CD4-positive, alpha-beta T cell (primary cell): ENCODE results near the gene RAB23. TPM values are rescaled to one million over a fixed set of nuclear protein-coding genes. Genes with fewer than 3 reads are reported as not detected.
A peak's percentile ranks its signal among the peaks of the same experiment; 100 is the strongest.

Source experiments
- ATAC-seq: fragments of 200-7000 bp; cut with Tn5 transposase; one replicate; pipeline ENCODE4 v1.10.0; 2022; ENCODE audit warnings: mild to moderate bottlenecking; ENCODE audit not compliant: poor library complexity
- CTCF ChIA-PET: fragments of 350-600 bp; sonication (Branson Sonifier 250); formaldehyde crosslinking; loops from one replicate; lab custom pipeline; 2021; ENCODE audit warnings: antibody characterized with exemption, inconsistent platforms; lab: Charles Lee
- POLR2A ChIA-PET: fragments of 350-600 bp; sonication (Branson Sonifier 250); formaldehyde crosslinking; loops from one replicate; lab custom pipeline; 2021; ENCODE audit warnings: antibody characterized with exemption, inconsistent platforms; lab: Charles Lee
- DNase-seq, 14 experiments: peaks; one replicate each; pipeline ENCODE4 v3.0.0-alpha.2; 2013 to 2020; ENCODE audit warnings: mixed read lengths in 2 of 14
- H3K27ac ChIP-seq, 2 donors: one replicate each; pipeline versions ENCODE4 v1.5.1 to v1.7.0; 2013; ENCODE audit warnings: low read length in 2 of 2, low read depth in 1 of 2, mild to moderate bottlenecking in 1 of 2
- H3K27me3 ChIP-seq, 2 experiments: 1 replicate in 1 of 2; 2 replicates in 1 of 2; pipeline versions ENCODE4 v1.6.1 to v1.7.0; 2013; ENCODE audit warnings: low read length in 2 of 2, control low read depth in 1 of 2, mild to moderate bottlenecking in 1 of 2, moderate library complexity in 1 of 2; ENCODE audit not compliant: insufficient read depth in 2 of 2, control insufficient read depth in 1 of 2
- H3K36me3 ChIP-seq: one replicate; pipeline ENCODE4 v1.6.1; 2013; ENCODE audit warnings: low read length, control low read depth; ENCODE audit not compliant: insufficient read depth
- H3K4me1 ChIP-seq: one replicate; pipeline ENCODE4 v1.6.1; 2013; ENCODE audit warnings: low read length, control low read depth; ENCODE audit not compliant: insufficient read depth
- H3K4me3 ChIP-seq: one replicate; pipeline ENCODE4 v1.5.1; 2013; ENCODE audit warnings: mild to moderate bottlenecking, low read length, moderate library complexity
- H3K9me3 ChIP-seq, 2 experiments: 1 replicate in 1 of 2; 2 replicates in 1 of 2; pipeline versions ENCODE4 v1.6.1 to v1.7.0; 2013; ENCODE audit warnings: low read length in 2 of 2, mild to moderate bottlenecking in 2 of 2, control low read depth in 1 of 2, moderate library complexity in 1 of 2; ENCODE audit not compliant: control insufficient read depth in 1 of 2, insufficient read depth in 1 of 2
- H3K27ac Mint-ChIP-seq: one replicate; pipeline ENCODE4 v1.8.0; 2020; ENCODE audit warnings: mixed read lengths
- H3K27me3 Mint-ChIP-seq: one replicate; pipeline ENCODE4 v1.8.0; 2021; ENCODE audit warnings: mixed read lengths
- H3K36me3 Mint-ChIP-seq: one replicate; pipeline ENCODE4 v1.8.0; 2021; ENCODE audit warnings: low read depth, mixed read lengths
- H3K4me1 Mint-ChIP-seq: one replicate; pipeline ENCODE4 v1.8.0; 2021; ENCODE audit warnings: low read depth, mixed read lengths
- H3K4me3 Mint-ChIP-seq: one replicate; pipeline ENCODE4 v1.8.0; 2020; ENCODE audit warnings: mild to moderate bottlenecking, mixed read lengths
- H3K9me3 Mint-ChIP-seq: one replicate; pipeline ENCODE4 v1.8.0; 2020; ENCODE audit warnings: mixed read lengths
- intact Hi-C, 2 experiments: fragments of 100-400 bp; cut with DNase I in 1 of 2; cut with micrococcal nuclease in 1 of 2; formaldehyde crosslinking; loops; one replicate each; pipeline versions ENCODE4 v1.15.1 to v1.9.0; 2023 to 2025; cut with DNase I, micrococcal nuclease
- total RNA-seq, 174 experiments: library from RNA in 2 of 174; stranded (reverse) in 2 of 174; gene quantifications; one replicate each; pipeline ENCODE4 v1.2.3 and lab custom pipeline; 2021 to 2026
- TF ChIP-seq, protein P1 (sequence below): fragments of 200-600 bp; IDR thresholded peaks from one replicate; pipeline ENCODE4 v1.8.0; 2022; ENCODE audit warnings: antibody characterized with exemption, mild to moderate bottlenecking

RAB23 gene
- total RNA-seq, 2 experiments from 2014 or later: 0.45 to 0.49 TPM

DNA sequence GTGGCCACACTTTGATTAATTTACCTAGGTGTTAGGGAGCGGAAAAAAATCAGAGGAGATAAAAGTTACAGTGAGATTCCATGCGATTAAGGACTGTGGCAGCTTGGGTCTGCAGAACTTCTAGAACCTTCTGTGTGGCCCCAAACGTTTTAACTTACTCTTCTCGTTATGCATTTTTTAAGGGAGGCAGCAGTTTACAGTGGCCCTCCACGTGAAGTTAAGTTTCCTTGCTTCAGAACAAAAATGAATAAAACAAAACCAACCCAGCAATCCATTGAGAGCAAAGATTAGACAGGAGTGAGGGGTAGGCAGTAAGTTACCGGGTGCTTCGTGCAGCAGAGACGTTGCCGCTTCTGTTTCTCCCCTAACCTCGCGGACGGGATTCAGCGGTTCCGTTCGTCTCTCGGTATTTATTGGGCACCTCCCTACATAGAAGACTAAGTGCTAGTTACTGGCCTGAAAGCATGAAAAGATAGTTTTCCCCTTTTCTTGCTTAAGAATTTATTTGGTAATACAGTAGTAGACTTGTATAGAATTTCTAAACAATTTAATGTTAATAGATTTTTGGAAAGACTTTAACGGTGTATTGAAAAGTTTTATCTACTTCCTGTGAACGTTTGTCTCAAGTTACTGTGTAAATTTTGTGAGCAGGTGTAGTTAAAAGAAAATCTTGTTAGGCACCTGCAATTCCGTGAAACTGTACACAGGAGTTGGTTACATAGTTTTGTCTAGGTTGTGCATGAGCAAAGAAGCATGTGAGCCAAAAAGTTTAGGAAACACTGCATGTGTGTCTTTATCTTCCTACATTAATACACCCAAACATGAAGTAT, 48.8 kb downstream of the RAB23 start:
- Mint-ChIP-seq H3K4me3 (peak overlapping the region; percentile 89), H3K27me3 (no peaks in the 10 kb centered on the region), H3K36me3 (peaks cover 14% of the 10 kb centered on the region), H3K4me1 (peaks cover 46% of the 10 kb centered on the region), H3K27ac (peak overlapping the region; percentile 83), H3K9me3 (no peaks in the 10 kb centered on the region)
- H3K4me3 ChIP-seq: peak overlapping the region; percentile 69
- TF ChIP-seq, protein P1, sequence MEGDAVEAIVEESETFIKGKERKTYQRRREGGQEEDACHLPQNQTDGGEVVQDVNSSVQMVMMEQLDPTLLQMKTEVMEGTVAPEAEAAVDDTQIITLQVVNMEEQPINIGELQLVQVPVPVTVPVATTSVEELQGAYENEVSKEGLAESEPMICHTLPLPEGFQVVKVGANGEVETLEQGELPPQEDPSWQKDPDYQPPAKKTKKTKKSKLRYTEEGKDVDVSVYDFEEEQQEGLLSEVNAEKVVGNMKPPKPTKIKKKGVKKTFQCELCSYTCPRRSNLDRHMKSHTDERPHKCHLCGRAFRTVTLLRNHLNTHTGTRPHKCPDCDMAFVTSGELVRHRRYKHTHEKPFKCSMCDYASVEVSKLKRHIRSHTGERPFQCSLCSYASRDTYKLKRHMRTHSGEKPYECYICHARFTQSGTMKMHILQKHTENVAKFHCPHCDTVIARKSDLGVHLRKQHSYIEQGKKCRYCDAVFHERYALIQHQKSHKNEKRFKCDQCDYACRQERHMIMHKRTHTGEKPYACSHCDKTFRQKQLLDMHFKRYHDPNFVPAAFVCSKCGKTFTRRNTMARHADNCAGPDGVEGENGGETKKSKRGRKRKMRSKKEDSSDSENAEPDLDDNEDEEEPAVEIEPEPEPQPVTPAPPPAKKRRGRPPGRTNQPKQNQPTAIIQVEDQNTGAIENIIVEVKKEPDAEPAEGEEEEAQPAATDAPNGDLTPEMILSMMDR: no peak
- H3K36me3 ChIP-seq: no peaks in the 10 kb centered on the region
- peak; percentile 26 for ATAC-seq
- no peaks in the 10 kb centered on the region for H3K27me3 ChIP-seq
- ChIA-PET CTCF (no interaction called here), POLR2A (interaction anchor here (0.6 to 2.5 kb wide), 6 partner anchors 11 to 144 kb away, joined by 3 to 17 read pairs (median 8); partner anchors contain the start of genes PRIM2, RAB23 and ZNF451)
- intact Hi-C loops: loop anchor here (2.0 to 5.0 kb wide), 2 partner anchors 50 to 144 kb away; partner anchors contain the start of genes PRIM2 (in 2 of the 2) and RAB23 (in 1 of the 2)
- peaks cover 17% of the 10 kb centered on the region for H3K4me1 ChIP-seq
- peak overlapping the region; percentile 31 to 79 for H3K27ac ChIP-seq
- DNase-seq: peak in 11 of 14 experiments; percentile 7 to 54 (median 13)
- no peaks in the 10 kb centered on the region for H3K9me3 ChIP-seq

DNA sequence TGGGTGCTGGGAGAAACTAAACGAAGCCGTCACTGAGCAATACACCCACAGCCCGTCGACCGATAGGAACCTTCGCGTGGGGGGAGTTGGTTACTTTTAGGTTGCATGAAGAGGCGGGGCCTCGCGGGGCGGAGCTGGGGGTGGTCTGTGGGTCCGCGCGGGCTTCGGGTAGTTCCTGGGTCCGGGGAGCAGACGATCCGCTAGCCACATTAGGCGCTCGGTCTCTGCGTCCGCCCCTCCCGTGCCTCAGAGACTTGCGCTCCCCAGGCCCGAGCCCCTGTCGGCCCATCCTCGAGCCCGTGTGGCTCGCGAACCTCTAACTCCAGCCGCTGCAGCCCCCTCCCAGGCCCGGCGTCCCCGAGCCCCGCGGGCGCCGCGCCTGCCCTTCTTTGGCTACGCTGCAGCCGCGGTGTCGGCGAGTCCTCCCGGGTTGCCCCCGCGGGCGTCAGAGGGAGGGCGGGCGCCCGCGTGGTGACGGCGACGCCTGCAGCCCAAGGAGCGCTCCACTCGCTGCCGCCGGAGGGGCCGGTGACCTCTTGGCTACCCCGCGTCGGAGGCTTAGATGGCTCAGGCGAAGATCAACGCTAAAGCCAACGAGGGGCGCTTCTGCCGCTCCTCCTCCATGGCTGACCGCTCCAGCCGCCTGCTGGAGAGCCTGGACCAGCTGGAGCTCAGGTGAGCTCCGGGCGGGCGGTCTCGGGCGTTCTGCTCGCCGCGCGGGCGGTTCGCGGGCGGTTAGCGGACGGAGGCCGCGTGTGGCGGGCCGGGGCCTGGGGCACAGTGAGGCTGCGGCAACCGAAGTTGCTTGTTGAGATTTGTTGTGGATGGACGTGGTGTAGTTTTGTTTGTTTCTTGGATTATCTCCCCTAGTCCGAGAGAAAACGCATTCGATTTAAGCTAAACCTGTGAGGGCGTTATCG, 49.7 kb downstream of the RAB23 start, which contains the start of gene BAG2:
TSS of gene BAG2 (plus strand) at position 191 of the 920 bp plus-strand sequence. CDS start at position 563, 372 bp downstream.
- Histone ChIP-seq H3K4me3 (peak within 1 kb of the TSS; percentile 69), H3K27me3 (no peaks in the 10 kb centered on the region), H3K36me3 (no peaks in the 10 kb centered on the region), H3K27ac (peak within 1 kb of the TSS; percentile 75 to 79), H3K4me1 (peaks cover 17% of the 10 kb centered on the region), H3K9me3 (no peaks in the 10 kb centered on the region)
- CTCF ChIA-PET: interaction anchor here (0.7 kb wide), 1 partner anchor 9 kb away, joined by 3 read pairs; no protein-coding TSS in a partner anchor
- POLR2A ChIA-PET: interaction anchor here (0.6 to 2.5 kb wide), 8 partner anchors 9 to 145 kb away, joined by 3 to 17 read pairs (median 4); partner anchors contain the start of genes PRIM2, RAB23 and ZNF451
- ATAC-seq (peak; percentile 85), DNase-seq (peak; percentile 71 to 92 (median 82))
- H3K36me3 Mint-ChIP-seq: peaks cover 18% of the 10 kb centered on the region
- H3K4me1 Mint-ChIP-seq: peaks cover 42% of the 10 kb centered on the region
- H3K9me3 Mint-ChIP-seq: no peaks in the 10 kb centered on the region
- peak within 1 kb of the TSS; percentile 89 for H3K4me3 Mint-ChIP-seq
- peak within 1 kb of the TSS; percentile 83 for H3K27ac Mint-ChIP-seq
- TF ChIP-seq, protein P1: no peak
- H3K27me3 Mint-ChIP-seq: no peaks in the 10 kb centered on the region
- intact Hi-C loops: loop anchor here (2.0 to 5.0 kb wide), 2 partner anchors 50 to 145 kb away; partner anchors contain the start of genes PRIM2 (in 2 of the 2) and RAB23 (in 1 of the 2)

DNA sequence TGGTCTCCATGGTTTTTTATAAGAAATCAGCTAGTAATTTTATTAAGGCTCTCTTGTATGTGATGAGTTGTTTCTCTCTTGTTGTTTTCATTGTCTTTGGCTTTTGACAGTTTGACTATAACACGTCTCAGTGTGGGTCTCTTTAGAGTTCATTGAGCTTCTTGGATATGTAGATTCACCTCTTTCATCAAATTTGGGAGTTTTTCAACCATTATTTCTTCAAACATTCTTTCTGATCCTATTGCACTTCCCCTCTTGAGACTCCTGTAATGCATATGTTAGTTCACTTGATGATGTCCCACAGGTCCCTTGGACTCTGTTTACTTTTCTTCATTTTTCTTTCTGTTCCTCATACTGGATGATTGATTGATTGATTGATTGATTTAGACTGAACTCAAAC, 57.0 kb downstream of the RAB23 start:
- POLR2A ChIA-PET: no interaction called here
- Histone ChIP-seq H3K27ac (no peak overlapping the region), H3K4me3 (no peak overlapping the region), H3K27me3 (no peaks in the 10 kb centered on the region), H3K9me3 (peaks cover 0 to 6% of the 10 kb centered on the region in 2 experiments), H3K36me3 (peaks cover 18% of the 10 kb centered on the region), H3K4me1 (no peaks in the 10 kb centered on the region)
- CTCF ChIA-PET: interaction anchor here (1.5 kb wide), 1 partner anchor 11 kb away, joined by 3 read pairs; no protein-coding TSS in a partner anchor
- DNase-seq (no peak), ATAC-seq (no peak)
- peaks cover 6% of the 10 kb centered on the region for H3K9me3 Mint-ChIP-seq
- intact Hi-C loops: no loop called here
- H3K36me3 Mint-ChIP-seq: peaks cover 65% of the 10 kb centered on the region
- H3K4me1 Mint-ChIP-seq: no peaks in the 10 kb centered on the region
- TF ChIP-seq, protein P1: no peak
- H3K4me3 Mint-ChIP-seq: no peak overlapping the region
- H3K27me3 Mint-ChIP-seq: no peaks in the 10 kb centered on the region
- H3K27ac Mint-ChIP-seq: no peak overlapping the region
